Adrenal gland (tissue), 12 donors: ENCODE results near the gene TAF1C. TPM values are rescaled to one million over a fixed set of nuclear protein-coding genes. Genes with fewer than 3 reads are reported as not detected.

Experiments
- DNase-seq, 7 donors: peaks; one replicate each; pipeline ENCODE4 v3.0.0-alpha.2; 2019 to 2020
- H3K27ac ChIP-seq, 5 donors: fragments of 200-600 bp; sonication (generic) in 4 of 5; 1 replicate in 3 of 5; 2 replicates in 2 of 5; pipeline versions ENCODE4 v1.5.1 to v1.8.0; 2016 to 2020; ENCODE audit warnings: mild to moderate bottlenecking in 1 of 5
- H3K27me3 ChIP-seq: fragments of 200-600 bp; 2 replicates; pipeline ENCODE4 v1.8.0; 2021
- H3K36me3 ChIP-seq, 2 donors: fragments of 200-600 bp; replicated peaks in 1 of 2; 1 replicate in 1 of 2; 2 replicates in 1 of 2; pipeline versions ENCODE4 v1.5.1 to v1.8.0; 2018 to 2022
- H3K4me1 ChIP-seq, 2 donors: fragments of 200-600 bp; replicated peaks in 1 of 2; 1 replicate in 1 of 2; 2 replicates in 1 of 2; pipeline versions ENCODE4 v1.5.1 to v1.8.0; 2018 to 2021
- H3K4me3 ChIP-seq, 4 donors: fragments of 200-600 bp; sonication (generic) in 3 of 4; one replicate each; pipeline ENCODE4 v1.5.1; 2016 to 2018
- H3K9me3 ChIP-seq, 3 donors: fragments of 200-600 bp; sonication (generic) in 1 of 3; replicated peaks in 1 of 3; 1 replicate in 2 of 3; 2 replicates in 1 of 3; pipeline versions ENCODE4 v1.5.1 to v1.8.0; 2016 to 2021
- CTCF ChIP-seq, 6 experiments: fragments of 450-650 bp in 4 of 6; fragments of 200-600 bp in 2 of 6; sonication (generic) in 1 of 6; IDR thresholded peaks; 1 replicate in 5 of 6; 2 replicates in 1 of 6; pipeline versions ENCODE4 v1.5.1 to v1.8.0; 2016 to 2021; ENCODE audit warnings: antibody characterized with exemption in 6 of 6, mild to moderate bottlenecking in 2 of 6, moderate library complexity in 1 of 6
- POLR2A ChIP-seq, 2 donors: fragments of 450-650 bp; IDR thresholded peaks; one replicate each; pipeline ENCODE4 v1.6.1; 2017; ENCODE audit warnings: antibody characterized with exemption in 2 of 2, mild to moderate bottlenecking in 2 of 2, moderate library complexity in 1 of 2
- WGBS, 4 donors: extraction: QIAGEN DNeasy Blood & Tissue Kit in 2 of 4; methylation state at CpG; one replicate each; pipeline versions ENCODE4 v1.1.5 to v1.1.7; 2013 to 2017; 5-methylcytosine and 5-hydroxymethylcytosine counted together
- intact Hi-C, 2 donors: fragments of 100-400 bp; cut with DNase I; formaldehyde crosslinking; loops; one replicate each; pipeline versions ENCODE4 v1.14.1 to v1.15.0; 2022 to 2023
- polyA plus RNA-seq, 3 donors: library from polyadenylated mRNA; stranded (reverse); fragments of 200-250 nt in 2 of 3; fragments of 350-450 nt in 1 of 3; fragmentation: Illumina TruSeq in 1 of 3; extraction: RNeasy Lipid Tissue Mini Kit (QIAGEN cat#74804) in 1 of 3; gene quantifications; one replicate each; pipeline ENCODE4 v1.2.3, GENCODE V29; 2013 to 2014
- total RNA-seq, 9 donors: library from RNA; depleted of rRNA in 4 of 9; stranded (reverse); fragments of >200 nt in 4 of 9; fragments of 120-200 nt in 1 of 9; fragmentation: NEBNext Ultra II Directional in 1 of 9; extraction: Animal tissue kit (Norgen Biotek cat#: 25700) in 1 of 9; gene quantifications; one replicate each; pipeline versions ENCODE4 v1.1.0 to v1.2.4, GENCODE V29; 2013 to 2023
- donor health status: healthy with polysubstance abuse.
- donor health status: Bipolar disorder and iron deficiency.
- donor health status: DM: yes; HTN: yes; CAD: no.
- donor health status: DM: no; HTN: no; CAD: no.
- donor health status: DM: no; HTN: no; CAD: no.
- donor health status: DM: yes; HTN: yes; CAD: no.

Gene TAF1C
- total and polyA plus RNA-seq, 12 donors = 6.4 to 205 (median 40.1) TPM

GRCh38 chr16:84198401-84198800 is 11.5 kb upstream of the TAF1C start:
- DNase-seq = no peak

GRCh38 chr16:84197466-84198128 is 10.7 kb upstream of the TAF1C start:
- Histone ChIP-seq H3K4me1 (no peaks in the 10 kb centered on the region), H3K36me3 (no peaks in the 10 kb centered on the region), H3K9me3 (no peaks in the 10 kb centered on the region), H3K27ac (no peak overlapping the region), H3K27me3 (no peaks in the 10 kb centered on the region), H3K4me3 (no peak overlapping the region)
- no peak for TF ChIP-seq CTCF (IDR thresholded peaks at IDR 0.05)
- TF ChIP-seq POLR2A (IDR thresholded peaks at IDR 0.05) = no peak
- no peak for DNase-seq
- WGBS, 4 donors = 92 to 94% (median 93%) methylated on average over 10 to 14 of the region's 14 CpGs
- intact Hi-C loops = no loop called here

More at GRCh38 chr16:84198401-84198800, 11.5 kb upstream of the TAF1C start:
- intact Hi-C loops = no loop called here
- no peak overlapping the region for H3K27ac ChIP-seq
- H3K27me3 ChIP-seq = no peaks in the 10 kb centered on the region
- H3K9me3 ChIP-seq = no peaks in the 10 kb centered on the region
- H3K4me3 ChIP-seq = no peak overlapping the region
- H3K36me3 ChIP-seq = no peaks in the 10 kb centered on the region
- H3K4me1 ChIP-seq = no peaks in the 10 kb centered on the region
- no peak for TF ChIP-seq CTCF (IDR thresholded peaks at IDR 0.05)
- no peak for TF ChIP-seq POLR2A (IDR thresholded peaks at IDR 0.05)
- 66 to 77% (median 76%) methylated on average over 10 of the region's 10 CpGs for WGBS, 4 donors

- 61 to 81% (median 66%) methylated on average over 10 to 16 of the region's 16 CpGs for WGBS, 4 donors
- Histone ChIP-seq H3K4me3 (no peak overlapping the region), H3K4me1 (no peaks in the 10 kb centered on the region), H3K27me3 (no peaks in the 10 kb centered on the region), H3K36me3 (no peaks in the 10 kb centered on the region), H3K9me3 (no peaks in the 10 kb centered on the region), H3K27ac (no peak overlapping the region)
- no peak for DNase-seq
- TF ChIP-seq POLR2A (IDR thresholded peaks at IDR 0.05) (no peak), CTCF (IDR thresholded peaks at IDR 0.05) (no peak)
- intact Hi-C loops = no loop called here
Observed at GRCh38 chr16:84196727-84197394, 10.0 kb upstream of the TAF1C start.

GRCh38 chr16:84196101-84196500 is 9.2 kb upstream of the TAF1C start:
- Histone ChIP-seq H3K27ac (no peak overlapping the region), H3K4me3 (no peak overlapping the region), H3K36me3 (no peaks in the 10 kb centered on the region), H3K9me3 (no peaks in the 10 kb centered on the region), H3K4me1 (no peaks in the 10 kb centered on the region), H3K27me3 (no peaks in the 10 kb centered on the region)
- no peak for DNase-seq
- intact Hi-C loops = no loop called here
- WGBS, 4 donors = 80 to 84% (median 83%) methylated on average over 9 to 16 of the region's 16 CpGs
- no peak for TF ChIP-seq POLR2A (IDR thresholded peaks at IDR 0.05)
- no peak for TF ChIP-seq CTCF (IDR thresholded peaks at IDR 0.05)
